CD4-positive, alpha-beta T cell treated with Interleukin-12 subunit alpha and Interleukin-12 subunit beta, for 1 hour (primary cell): Measurements from ENCODE around the gene STK24.

ENCODE experiments used
- DNase-seq: peaks from one replicate; pipeline ENCODE4 v3.0.0-alpha.2; 2020

The STK24 gene

GRCh38 chr13:98488736-98489135 lies 88.2 kb downstream of the STK24 start:
- no peak for DNase-seq

GRCh38 chr13:98487522-98487921 lies 89.4 kb downstream of the STK24 start:
- DNase-seq: no peak

GRCh38 chr13:98487016-98487415 lies 89.9 kb downstream of the STK24 start:
- DNase-seq: no peak

- no peak for DNase-seq
Observed at GRCh38 chr13:98486412-98486811, 90.5 kb downstream of the STK24 start.

- no peak for DNase-seq
Observed at GRCh38 chr13:98485561-98485960, 91.3 kb downstream of the STK24 start.

- peak; percentile 69 for DNase-seq
Observed at GRCh38 chr13:98484289-98485219, 92.4 kb downstream of the STK24 start.

GRCh38 chr13:98483601-98484288 lies 93.2 kb downstream of the STK24 start:
- DNase-seq: no peak

- DNase-seq: no peak
Observed at GRCh38 chr13:98482476-98483444, 94.1 kb downstream of the STK24 start.

- DNase-seq: no peak
Observed at GRCh38 chr13:98480915-98481877, 95.7 kb downstream of the STK24 start.

- DNase-seq: no peak
Observed at GRCh38 chr13:98479496-98480003, 97.4 kb downstream of the STK24 start.

- peak; percentile 36 for DNase-seq
Observed at GRCh38 chr13:98478189-98479129, 98.4 kb downstream of the STK24 start.

- peak; percentile 86 for DNase-seq
Observed at GRCh38 chr13:98476538-98476966, 100.4 kb downstream of the STK24 start.

- DNase-seq: no peak
Observed at GRCh38 chr13:98476106-98476505, 100.8 kb downstream of the STK24 start.

- no peak for DNase-seq
Observed at GRCh38 chr13:98475522-98475921, 101.4 kb downstream of the STK24 start.

- no peak for DNase-seq
Observed at GRCh38 chr13:98474761-98475160, 102.1 kb downstream of the STK24 start.

- DNase-seq: no peak
Observed at GRCh38 chr13:98474292-98474691, 102.6 kb downstream of the STK24 start.

- DNase-seq: no peak
Observed at GRCh38 chr13:98473788-98474144, 103.1 kb downstream of the STK24 start.

GRCh38 chr13:98473135-98473787 lies 103.6 kb downstream of the STK24 start:
- DNase-seq: no peak

GRCh38 chr13:98471934-98472333 lies 105.0 kb downstream of the STK24 start:
- DNase-seq: no peak

- no peak for DNase-seq
Observed at GRCh38 chr13:98470920-98471319, 106.0 kb downstream of the STK24 start.
